Calu3 (cell line): ENCODE results near the gene PHYHIPL. TPM values are rescaled to one million over a fixed set of nuclear protein-coding genes. Genes with fewer than 3 reads are reported as not detected.
A peak's percentile ranks its signal among the peaks of the same experiment; 100 is the strongest.

Experiments used
- BruUV-seq: library from RNA; stranded (reverse); fragments of 400-500 nt; replicated peaks from 2 replicates; lab custom pipeline; 2021; lab: Mats Ljungman, UMichigan
- CTCF ChIA-PET: fragments of 300-600 bp; sonication (Branson Sonifier 250); formaldehyde crosslinking; loops from one replicate; lab custom pipeline; 2022; ENCODE audit warnings: antibody characterized with exemption; lab: Charles Lee
- DNase-seq: peaks from one replicate; pipeline ENCODE4 v3.0.0; 2022
- H3K27ac Mint-ChIP-seq: one replicate; pipeline ENCODE4 v1.8.0; 2022; ENCODE audit warnings: mixed read lengths; ENCODE audit not compliant: unreplicated experiment
- H3K27me3 Mint-ChIP-seq: one replicate; pipeline ENCODE4 v1.8.0; 2022; ENCODE audit warnings: mixed read lengths; ENCODE audit not compliant: unreplicated experiment
- H3K36me3 Mint-ChIP-seq: one replicate; pipeline ENCODE4 v1.8.0; 2022; ENCODE audit warnings: mild to moderate bottlenecking, moderate library complexity, mixed read lengths; ENCODE audit not compliant: insufficient read depth, unreplicated experiment
- H3K4me1 Mint-ChIP-seq: one replicate; pipeline ENCODE4 v1.8.0; 2022; ENCODE audit warnings: mild to moderate bottlenecking, low read depth, mixed read lengths; ENCODE audit not compliant: unreplicated experiment
- H3K4me3 Mint-ChIP-seq: one replicate; pipeline ENCODE4 v1.8.0; 2022; ENCODE audit warnings: mild to moderate bottlenecking, low read depth, moderate library complexity, mixed read lengths; ENCODE audit not compliant: unreplicated experiment
- H3K9me3 Mint-ChIP-seq: one replicate; pipeline ENCODE4 v1.8.0; 2022; ENCODE audit warnings: low read depth, mixed read lengths; ENCODE audit not compliant: unreplicated experiment
- CTCF ChIP-seq: fragments of 200-600 bp; IDR thresholded peaks from one replicate; pipeline ENCODE4 v1.8.0; 2022; ENCODE audit warnings: antibody characterized with exemption; ENCODE audit not compliant: unreplicated experiment
- intact Hi-C: fragments of 100-400 bp; cut with micrococcal nuclease; formaldehyde crosslinking; loops from one replicate; pipeline ENCODE4 v1.10.0; 2022; ENCODE audit not compliant: unreplicated experiment
- total RNA-seq: library from RNA; stranded (reverse); gene quantifications from 2 replicates; pipeline ENCODE4 v1.2.3, GENCODE V29; 2022

PHYHIPL gene
- total RNA-seq, 1 experiment from 2014 or later: not detected

- CTCF ChIA-PET: no interaction called here
- no peak overlapping the region for H3K4me3 Mint-ChIP-seq
- H3K27ac Mint-ChIP-seq: no peak overlapping the region
- no peak for TF ChIP-seq CTCF
- BruUV-seq: no TSS peak
- intact Hi-C loops: no loop called here
- no peaks in the 10 kb centered on the region for H3K36me3 Mint-ChIP-seq
- no peak for DNase-seq
- H3K4me1 Mint-ChIP-seq: no peaks in the 10 kb centered on the region
- peaks cover 37% of the 10 kb centered on the region for H3K27me3 Mint-ChIP-seq
- H3K9me3 Mint-ChIP-seq: peaks cover 3% of the 10 kb centered on the region
Measured at GRCh38 chr10:59167512-59167911, 8.9 kb upstream of the PHYHIPL start.

DNA sequence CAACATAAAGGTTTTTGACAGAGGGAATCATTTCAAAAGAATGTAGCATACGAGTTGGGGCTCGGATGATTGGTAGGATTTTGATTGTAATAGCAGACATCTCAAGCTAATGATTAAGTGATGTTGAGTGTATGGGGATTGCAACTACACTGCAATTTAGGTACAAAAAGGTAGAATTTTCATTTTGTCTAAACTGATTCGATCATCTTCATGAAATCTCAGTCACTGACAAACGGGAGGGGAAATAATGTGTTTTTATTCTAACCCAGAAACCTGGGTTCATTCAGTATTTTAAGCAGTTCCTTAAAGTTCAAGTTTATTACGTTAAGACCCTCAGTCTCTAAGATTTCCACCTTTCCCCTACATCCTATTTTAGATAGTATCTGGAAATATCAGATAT lies 3.9 kb upstream of the PHYHIPL start:
- no TSS peak for BruUV-seq
- Mint-ChIP-seq H3K9me3 (peaks cover 3% of the 10 kb centered on the region), H3K27me3 (peaks cover 72% of the 10 kb centered on the region), H3K36me3 (no peaks in the 10 kb centered on the region), H3K4me1 (peaks cover 15% of the 10 kb centered on the region), H3K27ac (no peak overlapping the region), H3K4me3 (no peak overlapping the region)
- intact Hi-C loops: loop anchor here (1.0 to 10.0 kb wide), 2 partner anchors 48 to 658 kb away; partner anchors contain the start of gene BICC1
- no peak for TF ChIP-seq CTCF
- no peak for DNase-seq
- CTCF ChIA-PET: interaction anchor here (0.7 kb wide), 1 partner anchor 10 kb away, joined by 3 read pairs; no protein-coding TSS in a partner anchor

DNA sequence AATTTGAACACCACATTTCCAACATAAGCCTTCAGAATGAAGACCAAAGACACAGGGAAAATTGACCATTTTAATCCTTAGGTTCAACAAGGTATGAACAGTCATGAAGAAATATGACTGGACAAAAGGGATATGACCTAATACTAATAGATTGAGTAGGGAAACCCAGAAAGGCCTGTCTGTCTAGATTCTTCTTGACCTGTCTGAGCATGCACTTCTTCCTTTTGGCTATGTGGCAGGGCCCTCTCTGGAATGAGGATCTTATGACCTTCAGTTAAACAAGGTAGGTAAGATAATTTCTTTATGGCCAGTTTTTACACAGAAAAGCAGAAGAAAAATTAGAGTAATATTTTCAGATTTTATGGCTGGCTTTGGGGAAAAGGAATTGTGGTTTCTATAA lies 3.0 kb upstream of the PHYHIPL start:
- H3K27ac Mint-ChIP-seq: no peak overlapping the region
- no peak for DNase-seq
- peaks cover 71% of the 10 kb centered on the region for H3K27me3 Mint-ChIP-seq

GRCh38 chr10:59175538-59176240 lies 754 bp upstream of the PHYHIPL start:
- no peak overlapping the region for H3K27ac Mint-ChIP-seq
- intact Hi-C loops: loop anchor here (10.0 kb wide), 1 partner anchor 661 kb away; the partner anchor contains the start of gene BICC1
- BruUV-seq: no TSS peak
- peaks cover 70% of the 10 kb centered on the region for H3K27me3 Mint-ChIP-seq
- TF ChIP-seq CTCF: no peak
- H3K9me3 Mint-ChIP-seq: no peaks in the 10 kb centered on the region
- no peak for DNase-seq
- H3K4me1 Mint-ChIP-seq: peaks cover 18% of the 10 kb centered on the region
- CTCF ChIA-PET: interaction anchor here (0.6 kb wide), 1 partner anchor 382 kb away, joined by 3 read pairs; no protein-coding TSS in a partner anchor
- H3K4me3 Mint-ChIP-seq: peak overlapping the region; percentile 61
- no peaks in the 10 kb centered on the region for H3K36me3 Mint-ChIP-seq

More for the DNA sequence above, 3.0 kb upstream of the PHYHIPL start:
- Mint-ChIP-seq H3K4me1 (peaks cover 18% of the 10 kb centered on the region), H3K9me3 (no peaks in the 10 kb centered on the region), H3K4me3 (no peak overlapping the region), H3K36me3 (no peaks in the 10 kb centered on the region)
- CTCF ChIA-PET: interaction anchor here (0.7 kb wide), 1 partner anchor 11 kb away, joined by 3 read pairs; no protein-coding TSS in a partner anchor
- no TSS peak for BruUV-seq
- intact Hi-C loops: loop anchor here (1.0 to 10.0 kb wide), 2 partner anchors 11 to 659 kb away; partner anchors contain the start of gene BICC1
- TF ChIP-seq CTCF: no peak
